B cell (primary cell): ENCODE measurements around the gene EIF3I. TPM values are rescaled to one million over a fixed set of nuclear protein-coding genes. Genes with fewer than 3 reads are reported as not detected.
A peak's percentile ranks its signal among the peaks of the same experiment; 100 is the strongest.

Experiments used
- ATAC-seq: fragments of 200-7000 bp; cut with Tn5 transposase; one replicate; pipeline ENCODE4 v1.10.0; 2021; ENCODE audit warnings: low read depth, mild to moderate bottlenecking, moderate number of reproducible peaks, moderate library complexity
- CTCF ChIA-PET: fragments of 350-600 bp; sonication (Branson Sonifier 250); formaldehyde crosslinking; loops from one replicate; lab custom pipeline; 2021; ENCODE audit warnings: antibody characterized with exemption, inconsistent platforms; lab: Charles Lee
- POLR2A ChIA-PET: fragments of 350-600 bp; sonication (Branson Sonifier 250); formaldehyde crosslinking; loops from one replicate; lab custom pipeline; 2021; ENCODE audit warnings: antibody characterized with exemption; lab: Charles Lee
- DNase-seq: peaks from one replicate; pipeline ENCODE4 v3.0.0; 2013
- H2AFZ ChIP-seq: 2 replicates; pipeline ENCODE4 v1.6.1; 2012; ENCODE audit warnings: mild to moderate bottlenecking, low read depth, low read length; ENCODE audit not compliant: insufficient read depth, poor library complexity, severe bottlenecking
- H3K27ac ChIP-seq, 2 donors: 1 replicate in 1 of 2; 2 replicates in 1 of 2; pipeline ENCODE4 v1.5.1; 2012 to 2013; ENCODE audit warnings: low read length in 2 of 2, mild to moderate bottlenecking in 2 of 2, moderate library complexity in 1 of 2
- H3K27me3 ChIP-seq, 4 experiments: fragments of 200-600 bp in 1 of 4; sonication (generic) in 1 of 4; replicated peaks in 1 of 4; 1 replicate in 2 of 4; 2 replicates in 2 of 4; pipeline versions ENCODE4 v1.6.1 to v1.7.0; 2013 to 2016; ENCODE audit warnings: low read length in 3 of 4, mild to moderate bottlenecking in 2 of 4, mixed read lengths in 1 of 4, moderate library complexity in 1 of 4; ENCODE audit not compliant: insufficient read depth in 4 of 4, control insufficient read depth in 3 of 4; ENCODE audit errors: control extremely low read depth in 1 of 4
- H3K36me3 ChIP-seq, 2 experiments: replicated peaks in 1 of 2; 1 replicate in 1 of 2; 2 replicates in 1 of 2; pipeline versions ENCODE4 v1.6.1 to v1.7.1; 2013; ENCODE audit warnings: low read length in 1 of 2; ENCODE audit not compliant: insufficient read depth in 2 of 2, control insufficient read depth in 1 of 2; ENCODE audit errors: control extremely low read depth in 1 of 2, extremely low read depth in 1 of 2
- H3K4me1 ChIP-seq, 2 donors: fragments of 200-600 bp in 1 of 2; sonication (generic) in 1 of 2; 1 replicate in 1 of 2; 2 replicates in 1 of 2; pipeline versions ENCODE4 v1.5.1 to v1.6.1; 2013 to 2017; ENCODE audit warnings: low read length in 2 of 2; ENCODE audit not compliant: control insufficient read depth in 2 of 2, insufficient read depth in 2 of 2
- H3K4me2 ChIP-seq: replicated peaks from 2 replicates; pipeline ENCODE3; 2012; ENCODE audit warnings: mild to moderate bottlenecking, low read depth, low read length; ENCODE audit not compliant: poor library complexity, severe bottlenecking
- H3K4me3 ChIP-seq, 5 experiments: fragments of 200-600 bp in 1 of 5; sonication (generic) in 1 of 5; 1 replicate in 3 of 5; 2 replicates in 2 of 5; pipeline versions ENCODE4 v1.5.1 to v1.7.0; 2011 to 2016; ENCODE audit warnings: low read length in 4 of 5, mild to moderate bottlenecking in 4 of 5, low read depth in 2 of 5, control low read depth in 1 of 5, moderate library complexity in 1 of 5; ENCODE audit not compliant: insufficient read depth in 1 of 5; ENCODE audit errors: control extremely low read depth in 1 of 5, extremely low read depth in 1 of 5
- H3K79me2 ChIP-seq: fragments of 200-600 bp; sonication (generic); one replicate; pipeline ENCODE4 v1.6.0; 2016; ENCODE audit warnings: low read length; ENCODE audit not compliant: control insufficient read depth, insufficient read depth
- H3K9ac ChIP-seq: fragments of 200-600 bp; sonication (generic); 2 replicates; pipeline ENCODE4 v1.6.1; 2017; ENCODE audit warnings: mild to moderate bottlenecking, low read length, moderate library complexity
- H3K9me3 ChIP-seq, 3 donors: one replicate each; pipeline versions ENCODE4 v1.6.1 to v1.7.1; 2013; ENCODE audit warnings: low read length in 2 of 3; ENCODE audit not compliant: control insufficient read depth in 2 of 3, insufficient read depth in 1 of 3; ENCODE audit errors: control extremely low read depth in 1 of 3
- H4K20me1 ChIP-seq: 2 replicates; pipeline ENCODE4 v1.6.0; 2012; ENCODE audit warnings: mild to moderate bottlenecking, low read length; ENCODE audit not compliant: insufficient read depth, control insufficient read depth, poor library complexity, severe bottlenecking
- H3K27ac Mint-ChIP-seq: one replicate; pipeline ENCODE4 v1.8.0; 2021; ENCODE audit warnings: mixed read lengths
- H3K27me3 Mint-ChIP-seq: one replicate; pipeline ENCODE4 v1.8.0; 2021; ENCODE audit warnings: mixed read lengths
- H3K4me1 Mint-ChIP-seq: one replicate; pipeline ENCODE4 v1.8.0; 2021; ENCODE audit warnings: mixed read lengths
- H3K4me3 Mint-ChIP-seq: one replicate; pipeline ENCODE4 v1.8.0; 2021; ENCODE audit warnings: mixed read lengths
- H3K9me3 Mint-ChIP-seq: one replicate; pipeline ENCODE4 v1.8.0; 2022; ENCODE audit warnings: mixed read lengths; ENCODE audit not compliant: insufficient read depth
- EZH2 ChIP-seq: IDR thresholded peaks from 2 replicates; pipeline ENCODE4 v1.6.1; 2012; ENCODE audit warnings: borderline replicate concordance, low read depth, mild to moderate bottlenecking, moderate library complexity, low read length; ENCODE audit not compliant: insufficient read depth, poor library complexity, severe bottlenecking
- WGBS: methylation state at CpG from one replicate; pipeline ENCODE4 v1.1.5; 2013; ENCODE audit warnings: missing lambda C conversion rate; ENCODE audit not compliant: insufficient coverage; 5-methylcytosine and 5-hydroxymethylcytosine counted together
- intact Hi-C: fragments of 100-400 bp; cut with micrococcal nuclease; formaldehyde crosslinking; loops from one replicate; pipeline ENCODE4 v1.10.0; 2022
- polyA plus RNA-seq: library from polyadenylated mRNA; depleted of rRNA; stranded (reverse); fragments of >200 nt; gene quantifications from 2 replicates; pipeline ENCODE4 v1.2.3, GENCODE V29; 2012
- total RNA-seq, 2 donors: library from RNA; stranded (reverse); fragments of 120-200 nt in 1 of 2; gene quantifications; 1 replicate in 1 of 2; 2 replicates in 1 of 2; pipeline versions ENCODE4 v1.2.3 to v1.2.4, GENCODE V29; 2013 to 2022
- TF ChIP-seq, protein P1 (sequence below): fragments of 200-600 bp; IDR thresholded peaks from one replicate; pipeline ENCODE4 v1.8.0; 2022; ENCODE audit warnings: antibody characterized with exemption, mild to moderate bottlenecking

The EIF3I gene
- total and polyA plus RNA-seq, 2 donors (not counting 1 experiment from before 2014, with no cell fraction given) = 87.0 to 130 TPM

DNA sequence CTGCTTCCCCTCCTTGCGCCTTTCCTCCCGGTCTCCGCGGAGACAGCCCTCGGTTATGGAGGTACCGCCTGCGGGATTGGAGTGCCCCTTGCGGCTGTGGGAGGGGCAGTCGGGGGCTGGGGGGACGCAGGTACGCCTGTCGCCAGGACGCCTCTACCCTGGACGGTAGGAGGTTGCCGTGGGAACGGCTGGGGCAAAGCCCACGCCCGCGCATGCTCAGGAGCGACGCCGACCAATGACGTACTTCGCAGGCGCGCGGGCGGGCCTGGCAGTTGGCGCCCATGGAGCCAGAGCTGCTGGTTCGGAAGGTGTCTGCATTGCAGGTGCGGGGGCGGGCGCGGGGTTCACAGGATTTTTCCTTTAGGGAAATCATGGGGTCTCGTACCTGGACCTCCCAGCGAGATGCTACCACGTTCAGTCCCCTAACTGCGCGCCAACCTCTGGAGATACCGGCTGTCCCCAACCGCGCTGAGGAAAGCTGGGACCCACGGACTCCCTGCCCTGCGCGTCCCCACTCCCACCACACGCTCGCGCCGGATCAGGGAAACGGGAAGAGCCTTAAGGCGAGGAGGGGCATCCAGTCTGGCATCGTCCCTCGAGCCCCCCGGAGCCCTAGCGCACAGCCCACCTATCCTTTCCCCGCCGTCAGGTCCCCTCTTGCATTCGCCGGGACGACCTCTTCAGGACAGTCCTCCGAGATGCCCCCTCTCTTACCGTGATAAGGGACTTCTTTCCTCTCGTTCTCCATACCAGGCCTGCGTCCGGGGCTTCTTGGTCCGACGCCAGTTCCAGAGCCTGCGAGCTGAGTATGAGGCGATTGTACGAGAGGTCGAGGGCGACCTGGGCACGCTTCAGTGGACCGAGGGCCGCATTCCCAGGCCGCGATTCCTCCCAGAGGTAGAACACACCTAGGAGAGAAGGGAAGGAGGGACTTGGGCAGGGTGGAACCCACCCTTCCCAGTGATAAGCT, 16.5 kb upstream of the EIF3I start, which contains the start of gene IQCC:
Gene IQCC, plus strand, starts transcription at position 271 of the 970 bp plus-strand sequence. Its CDS starts 11 bp downstream, at position 282.
- H4K20me1 ChIP-seq = no peaks in the 10 kb centered on the region
- no peaks in the 10 kb centered on the region for H3K27me3 Mint-ChIP-seq
- WGBS = under 1% methylated on average over 58 of the region's 77 CpGs
- H3K4me3 Mint-ChIP-seq = peak within 1 kb of the TSS; percentile 88
- peaks cover 60% of the 10 kb centered on the region for H3K4me1 Mint-ChIP-seq
- H2AFZ ChIP-seq = peak within 1 kb of the TSS; percentile 76
- no peaks in the 10 kb centered on the region for H3K79me2 ChIP-seq
- peaks cover 42 to 58% of the 10 kb centered on the region in 2 donors for H3K4me1 ChIP-seq
- POLR2A ChIA-PET = interaction anchor here (0.5 to 1.2 kb wide), 8 partner anchors 9 to 317 kb away, joined by 3 to 9 read pairs (median 4); partner anchors contain the start of genes EIF3I, MARCKSL1 and TMEM234
- intact Hi-C loops = loop anchor here (1.0 to 10.0 kb wide), 4 partner anchors 26 to 131 kb away; partner anchors contain the start of genes HDAC1, TMEM39B and TXLNA
- DNase-seq (peak; percentile 90), ATAC-seq (peak; percentile 62)
- H3K9ac ChIP-seq = peak within 1 kb of the TSS; percentile 65
- TF ChIP-seq, protein P1, sequence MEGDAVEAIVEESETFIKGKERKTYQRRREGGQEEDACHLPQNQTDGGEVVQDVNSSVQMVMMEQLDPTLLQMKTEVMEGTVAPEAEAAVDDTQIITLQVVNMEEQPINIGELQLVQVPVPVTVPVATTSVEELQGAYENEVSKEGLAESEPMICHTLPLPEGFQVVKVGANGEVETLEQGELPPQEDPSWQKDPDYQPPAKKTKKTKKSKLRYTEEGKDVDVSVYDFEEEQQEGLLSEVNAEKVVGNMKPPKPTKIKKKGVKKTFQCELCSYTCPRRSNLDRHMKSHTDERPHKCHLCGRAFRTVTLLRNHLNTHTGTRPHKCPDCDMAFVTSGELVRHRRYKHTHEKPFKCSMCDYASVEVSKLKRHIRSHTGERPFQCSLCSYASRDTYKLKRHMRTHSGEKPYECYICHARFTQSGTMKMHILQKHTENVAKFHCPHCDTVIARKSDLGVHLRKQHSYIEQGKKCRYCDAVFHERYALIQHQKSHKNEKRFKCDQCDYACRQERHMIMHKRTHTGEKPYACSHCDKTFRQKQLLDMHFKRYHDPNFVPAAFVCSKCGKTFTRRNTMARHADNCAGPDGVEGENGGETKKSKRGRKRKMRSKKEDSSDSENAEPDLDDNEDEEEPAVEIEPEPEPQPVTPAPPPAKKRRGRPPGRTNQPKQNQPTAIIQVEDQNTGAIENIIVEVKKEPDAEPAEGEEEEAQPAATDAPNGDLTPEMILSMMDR = no peak
- TF ChIP-seq EZH2 = no peak
- CTCF ChIA-PET = interaction anchor here (0.6 to 2.4 kb wide), 7 partner anchors 10 to 195 kb away, joined by 3 to 12 read pairs (median 4); partner anchors contain the start of gene MARCKSL1
- H3K27me3 ChIP-seq = no peaks in the 10 kb centered on the region
- H3K9me3 Mint-ChIP-seq = no peaks in the 10 kb centered on the region
- H3K27ac Mint-ChIP-seq = peak within 1 kb of the TSS; percentile 68
- peak within 1 kb of the TSS in 1 of 2 donors; percentile 46 for H3K27ac ChIP-seq
- no peaks in the 10 kb centered on the region for H3K36me3 ChIP-seq
- peak within 1 kb of the TSS; percentile 82 for H3K4me2 ChIP-seq
- peaks cover 0 to 4% (median 0%) of the 10 kb centered on the region in 3 donors for H3K9me3 ChIP-seq
- H3K4me3 ChIP-seq = peak within 1 kb of the TSS in 4 of 5 experiments; percentile 59 to 78 (median 62)
